Naive B cell (primary cell): ENCODE data around the gene CDYL2. TPM values are rescaled to one million over a fixed set of nuclear protein-coding genes. Genes with fewer than 3 reads are reported as not detected.

Source experiments
- ATAC-seq, 2 donors: fragments of 150-1000 bp; cut with Tn5 transposase; 2 replicates each; pipeline ENCODE4 v1.10.0; 2021; ENCODE audit warnings: low read depth in 2 of 2, mild to moderate bottlenecking in 2 of 2, moderate library complexity in 2 of 2
- DNase-seq: peaks from one replicate; pipeline ENCODE4 v3.0.0; 2022
- H3K27ac Mint-ChIP-seq, 6 donors: one replicate each; pipeline ENCODE4 v1.8.0; 2020 to 2022; ENCODE audit warnings: mild to moderate bottlenecking in 6 of 6, mixed read lengths in 6 of 6, moderate library complexity in 5 of 6, inconsistent platforms in 2 of 6
- H3K27me3 Mint-ChIP-seq, 3 donors: one replicate each; pipeline ENCODE4 v1.8.0; 2021 to 2022; ENCODE audit warnings: mixed read lengths in 3 of 3, mild to moderate bottlenecking in 1 of 3
- H3K36me3 Mint-ChIP-seq, 2 donors: one replicate each; pipeline ENCODE4 v1.8.0; 2020 to 2022; ENCODE audit warnings: mixed read lengths in 2 of 2, inconsistent platforms in 1 of 2, mild to moderate bottlenecking in 1 of 2
- H3K4me1 Mint-ChIP-seq, 3 donors: one replicate each; pipeline ENCODE4 v1.8.0; 2020 to 2022; ENCODE audit warnings: mixed read lengths in 3 of 3, inconsistent platforms in 1 of 3, mild to moderate bottlenecking in 1 of 3, moderate library complexity in 1 of 3
- H3K4me3 Mint-ChIP-seq, 8 donors: one replicate each; pipeline ENCODE4 v1.8.0; 2020 to 2022; ENCODE audit warnings: mild to moderate bottlenecking in 8 of 8, mixed read lengths in 8 of 8, moderate library complexity in 8 of 8, inconsistent platforms in 2 of 8
- H3K9me3 Mint-ChIP-seq, 7 donors: one replicate each; pipeline ENCODE4 v1.8.0; 2020 to 2022; ENCODE audit warnings: mixed read lengths in 7 of 7, mild to moderate bottlenecking in 5 of 7, inconsistent platforms in 2 of 7, moderate library complexity in 1 of 7
- polyA plus RNA-seq, 6 donors: library from polyadenylated mRNA; unstranded; fragments of 300-500 nt; fragmentation: Illumina TruSeq; gene quantifications; one replicate each; pipeline ENCODE4 v1.2.3, GENCODE V29; 2021; ENCODE audit warnings: low read depth in 6 of 6

CDYL2 gene
- polyA plus RNA-seq, 6 donors from 2014 or later: 0.03 to 0.13 TPM; not detected in 4

DNA sequence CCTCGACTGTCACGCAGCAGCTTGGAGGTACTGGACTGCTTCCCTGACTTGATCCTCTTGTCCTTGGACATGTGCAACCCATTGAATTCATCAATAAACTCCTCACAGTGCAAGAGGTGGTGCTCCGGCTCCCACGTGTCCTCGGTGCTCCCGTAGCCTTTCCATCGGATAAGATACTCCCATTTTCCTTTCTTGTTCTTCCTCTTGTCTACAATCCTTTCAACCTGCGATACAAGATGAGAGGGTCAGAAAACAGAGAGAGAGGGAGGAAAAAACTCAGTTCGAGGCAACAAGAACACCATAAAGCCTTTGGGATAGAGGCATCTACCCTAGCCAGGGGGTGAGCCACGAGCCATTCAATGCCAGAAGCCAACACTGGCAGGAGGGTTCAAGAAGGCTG lies 119.5 kb downstream of the CDYL2 start:
- Mint-ChIP-seq H3K9me3 (peaks cover 0 to 5% (median 0%) of the 10 kb centered on the region in 7 donors), H3K27ac (no peak overlapping the region), H3K4me1 (no peaks in the 10 kb centered on the region), H3K4me3 (no peak overlapping the region), H3K36me3 (peaks cover 0 to 6% of the 10 kb centered on the region in 2 donors), H3K27me3 (peaks cover 48 to 55% (median 55%) of the 10 kb centered on the region in 3 donors)
- DNase-seq: no peak
- no peak for ATAC-seq

- Mint-ChIP-seq H3K9me3 (peaks cover 0 to 10% (median 5%) of the 10 kb centered on the region in 7 donors), H3K36me3 (peaks cover 0 to 6% of the 10 kb centered on the region in 2 donors), H3K27me3 (peaks cover 54 to 62% (median 59%) of the 10 kb centered on the region in 3 donors), H3K4me3 (no peak overlapping the region), H3K4me1 (peaks cover 0 to 4% (median 3%) of the 10 kb centered on the region in 3 donors), H3K27ac (no peak overlapping the region)
- DNase-seq (no peak), ATAC-seq (no peak)
Observed at GRCh38 chr16:80684136-80684765, 120.1 kb downstream of the CDYL2 start.

DNA sequence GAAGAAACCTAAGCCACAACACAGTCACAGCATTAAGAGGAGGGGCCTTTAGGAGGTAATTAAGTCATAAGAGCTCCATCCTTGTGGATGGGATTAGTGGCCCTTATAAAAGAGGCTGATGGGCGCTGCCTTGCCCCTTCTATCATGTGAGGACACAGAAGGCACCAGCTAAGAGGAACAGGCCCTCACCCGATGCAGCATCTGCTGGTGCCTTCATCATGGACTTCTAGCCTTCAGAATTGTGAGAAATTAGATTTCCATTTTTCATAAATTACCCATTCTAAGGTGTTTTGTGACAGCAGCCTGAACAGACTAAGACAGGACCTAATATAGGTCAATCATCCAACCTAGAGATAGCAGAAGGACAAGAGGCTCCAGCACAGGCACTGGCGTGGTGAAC lies 120.8 kb downstream of the CDYL2 start:
- Mint-ChIP-seq H3K4me1 (peaks cover 0 to 4% (median 3%) of the 10 kb centered on the region in 3 donors), H3K4me3 (no peak overlapping the region), H3K9me3 (peaks cover 0 to 10% (median 5%) of the 10 kb centered on the region in 7 donors), H3K36me3 (peaks cover 0 to 6% of the 10 kb centered on the region in 2 donors), H3K27me3 (peaks cover 49 to 62% (median 59%) of the 10 kb centered on the region in 3 donors), H3K27ac (no peak overlapping the region)
- no peak for ATAC-seq
- DNase-seq: no peak

DNA sequence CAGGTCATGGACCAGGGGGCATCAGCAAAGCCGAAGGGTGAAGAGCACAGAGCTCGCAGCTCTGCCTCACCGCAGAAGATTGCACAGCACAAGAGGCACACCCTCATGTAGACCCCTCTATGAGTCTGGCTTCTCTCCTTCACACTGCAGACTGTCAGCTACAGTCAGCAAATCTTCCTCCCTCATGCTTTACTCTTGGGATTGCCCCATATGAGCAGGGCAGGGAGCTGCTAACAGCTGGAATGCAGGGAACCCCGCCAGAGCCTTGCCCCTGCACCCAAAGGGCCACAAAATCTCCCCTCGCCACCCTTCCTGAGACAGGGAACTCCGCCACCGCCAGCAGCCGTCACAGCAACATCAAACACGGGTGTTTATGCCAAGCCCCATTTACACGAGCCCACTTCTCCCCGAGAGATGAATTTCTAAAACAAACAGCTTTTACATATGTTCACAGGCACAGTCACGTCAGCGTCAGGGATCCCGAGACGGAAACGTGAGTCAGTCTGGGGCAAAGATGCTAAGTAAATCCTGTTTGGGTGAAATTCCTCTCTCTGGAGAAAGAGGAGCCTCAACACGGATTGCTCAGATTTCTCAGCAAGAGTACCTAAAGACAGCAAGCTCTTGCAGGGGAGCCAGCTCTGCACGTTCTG lies 121.9 kb downstream of the CDYL2 start:
- H3K4me1 Mint-ChIP-seq: peaks cover 0 to 4% (median 3%) of the 10 kb centered on the region in 3 donors
- H3K9me3 Mint-ChIP-seq: peaks cover 0 to 10% (median 5%) of the 10 kb centered on the region in 7 donors
- no peak overlapping the region for H3K27ac Mint-ChIP-seq
- peak overlapping the region in 1 of 8 donors; percentile 23 for H3K4me3 Mint-ChIP-seq
- no peak for DNase-seq
- peaks cover 48 to 60% (median 55%) of the 10 kb centered on the region in 3 donors for H3K27me3 Mint-ChIP-seq
- H3K36me3 Mint-ChIP-seq: peaks cover 0 to 6% of the 10 kb centered on the region in 2 donors
- ATAC-seq: no peak

- Mint-ChIP-seq H3K27ac (no peak overlapping the region), H3K9me3 (peaks cover 0 to 8% (median 5%) of the 10 kb centered on the region in 7 donors), H3K4me3 (no peak overlapping the region), H3K27me3 (peaks cover 48 to 54% (median 53%) of the 10 kb centered on the region in 3 donors), H3K36me3 (peaks cover 0 to 6% of the 10 kb centered on the region in 2 donors), H3K4me1 (peaks cover 9 to 14% (median 9%) of the 10 kb centered on the region in 3 donors)
- DNase-seq: no peak
- ATAC-seq: no peak
Observed at GRCh38 chr16:80681436-80681835, 123.0 kb downstream of the CDYL2 start.

GRCh38 chr16:80680839-80681238 lies 123.6 kb downstream of the CDYL2 start:
- Mint-ChIP-seq H3K27me3 (peaks cover 48 to 55% (median 54%) of the 10 kb centered on the region in 3 donors), H3K27ac (no peak overlapping the region), H3K4me1 (peaks cover 15 to 20% (median 15%) of the 10 kb centered on the region in 3 donors), H3K9me3 (peaks cover 0 to 8% (median 5%) of the 10 kb centered on the region in 7 donors), H3K4me3 (no peak overlapping the region), H3K36me3 (peaks cover 0 to 6% of the 10 kb centered on the region in 2 donors)
- no peak for DNase-seq
- no peak for ATAC-seq

- Mint-ChIP-seq H3K27ac (no peak overlapping the region), H3K27me3 (peaks cover 53 to 59% (median 59%) of the 10 kb centered on the region in 3 donors), H3K4me1 (peaks cover 20 to 28% (median 21%) of the 10 kb centered on the region in 3 donors), H3K9me3 (peaks cover 0 to 8% (median 5%) of the 10 kb centered on the region in 7 donors), H3K36me3 (peaks cover 0 to 6% of the 10 kb centered on the region in 2 donors), H3K4me3 (no peak overlapping the region)
- DNase-seq (no peak), ATAC-seq (no peak)
Observed at GRCh38 chr16:80680046-80680445, 124.4 kb downstream of the CDYL2 start.

DNA sequence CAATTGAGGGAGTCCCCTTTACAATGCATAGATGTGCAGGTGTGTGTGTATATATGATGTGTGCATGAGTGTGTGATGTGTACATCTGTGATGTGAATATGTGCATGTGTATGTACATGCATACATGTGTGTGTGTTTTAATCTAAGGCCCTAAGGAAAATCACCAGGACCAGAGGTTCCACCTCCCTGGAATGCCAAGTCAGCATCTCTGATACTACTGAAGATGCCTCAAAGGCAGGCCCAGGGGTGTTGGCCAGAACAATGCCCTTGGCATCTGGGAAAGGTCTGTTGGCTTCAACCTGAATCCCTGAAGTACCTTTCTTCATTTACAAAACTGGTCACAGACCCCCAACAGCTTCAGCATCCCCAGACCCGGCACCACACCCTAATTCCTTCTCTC lies 129.5 kb downstream of the CDYL2 start:
- ATAC-seq: no peak

DNA sequence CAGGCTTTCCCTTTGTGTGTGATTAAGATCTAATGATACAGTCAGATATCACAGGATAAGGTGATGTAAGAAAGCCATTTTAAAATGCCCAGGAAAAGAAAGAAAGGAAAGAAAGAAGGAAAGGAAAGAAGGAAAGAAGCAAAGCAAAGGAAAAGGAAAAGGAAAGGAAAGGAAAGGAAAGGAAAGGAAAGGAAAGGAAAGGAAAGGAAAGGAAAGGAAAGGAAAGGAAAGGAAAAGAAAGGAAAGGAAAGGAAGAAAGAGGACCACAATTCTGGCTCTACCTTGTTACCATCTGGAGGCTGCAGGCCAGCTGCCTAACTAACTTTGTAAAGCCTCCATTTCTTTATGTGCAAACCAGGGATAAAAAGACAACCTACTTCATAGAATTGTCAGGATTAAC lies 132.0 kb downstream of the CDYL2 start:
- ATAC-seq (no peak), DNase-seq (no peak)
- peaks cover 18 to 35% (median 27%) of the 10 kb centered on the region in 3 donors for H3K27me3 Mint-ChIP-seq
- H3K27ac Mint-ChIP-seq: no peak overlapping the region
- H3K36me3 Mint-ChIP-seq: no peaks in the 10 kb centered on the region
- peaks cover 60 to 66% (median 64%) of the 10 kb centered on the region in 3 donors for H3K4me1 Mint-ChIP-seq
- H3K9me3 Mint-ChIP-seq: peaks cover 4 to 25% (median 16%) of the 10 kb centered on the region in 7 donors
- H3K4me3 Mint-ChIP-seq: no peak overlapping the region

More for the DNA sequence above, 129.5 kb downstream of the CDYL2 start:
- Mint-ChIP-seq H3K4me1 (peaks cover 53 to 61% (median 55%) of the 10 kb centered on the region in 3 donors), H3K4me3 (peak overlapping the region in 2 of 8 donors; percentile 16 to 41), H3K36me3 (no peaks in the 10 kb centered on the region), H3K9me3 (peaks cover 3 to 23% (median 20%) of the 10 kb centered on the region in 7 donors), H3K27me3 (peaks cover 25 to 40% (median 29%) of the 10 kb centered on the region in 3 donors), H3K27ac (no peak overlapping the region)
- DNase-seq: no peak

- ATAC-seq (peak; percentile 78 to 86), DNase-seq (peak; percentile 52)
- H3K27ac Mint-ChIP-seq: peak overlapping the region in 5 of 6 donors; percentile 4 to 65 (median 45)
- H3K27me3 Mint-ChIP-seq: peaks cover 21 to 36% (median 35%) of the 10 kb centered on the region in 3 donors
- H3K4me1 Mint-ChIP-seq: peaks cover 52 to 56% (median 55%) of the 10 kb centered on the region in 3 donors
- H3K9me3 Mint-ChIP-seq: peaks cover 2 to 22% (median 16%) of the 10 kb centered on the region in 7 donors
- H3K4me3 Mint-ChIP-seq: peak overlapping the region in 7 of 8 donors; percentile 23 to 69 (median 48)
- H3K36me3 Mint-ChIP-seq: no peaks in the 10 kb centered on the region
Observed at GRCh38 chr16:80671281-80671849, 133.0 kb downstream of the CDYL2 start.

GRCh38 chr16:80670170-80670865 lies 134.1 kb downstream of the CDYL2 start:
- H3K9me3 Mint-ChIP-seq: peaks cover 0 to 20% (median 16%) of the 10 kb centered on the region in 7 donors
- H3K36me3 Mint-ChIP-seq: no peaks in the 10 kb centered on the region
- H3K27me3 Mint-ChIP-seq: peaks cover 30 to 43% (median 42%) of the 10 kb centered on the region in 3 donors
- H3K4me1 Mint-ChIP-seq: peaks cover 45 to 46% (median 46%) of the 10 kb centered on the region in 3 donors
- ATAC-seq (peak; percentile 60 to 67), DNase-seq (peak; percentile 50)
- peak overlapping the region in 4 of 6 donors; percentile 29 to 88 (median 68) for H3K27ac Mint-ChIP-seq
- H3K4me3 Mint-ChIP-seq: peak overlapping the region in 6 of 8 donors; percentile 2 to 63 (median 32)

DNA sequence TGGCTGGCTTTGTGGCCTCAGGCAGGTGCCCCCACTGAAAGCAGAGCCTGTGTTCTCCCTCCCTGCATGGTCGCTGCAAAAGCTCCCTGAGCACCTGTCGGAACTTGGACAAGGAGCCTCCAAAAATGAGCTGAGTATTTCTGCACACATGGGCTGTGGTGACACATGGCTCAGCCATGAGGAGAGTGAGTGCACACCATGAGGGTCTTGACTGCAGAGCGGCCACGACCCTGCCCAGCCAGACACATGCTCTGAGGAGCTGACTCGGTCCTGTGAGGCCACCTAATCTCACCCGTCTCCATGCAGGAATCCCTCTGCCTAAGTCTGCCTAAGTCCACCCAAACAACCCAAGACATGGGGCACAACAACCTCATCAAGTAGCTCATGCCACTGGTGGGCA lies 134.7 kb downstream of the CDYL2 start:
- Mint-ChIP-seq H3K27ac (peak overlapping the region in 4 of 6 donors; percentile 29 to 88 (median 68)), H3K27me3 (peaks cover 27 to 39% (median 39%) of the 10 kb centered on the region in 3 donors), H3K4me3 (peak overlapping the region in 3 of 8 donors; percentile 22 to 39 (median 24)), H3K36me3 (no peaks in the 10 kb centered on the region), H3K4me1 (peaks cover 39 to 40% (median 39%) of the 10 kb centered on the region in 3 donors), H3K9me3 (peaks cover 0 to 20% (median 16%) of the 10 kb centered on the region in 7 donors)
- DNase-seq (no peak), ATAC-seq (no peak)
